HepG2 (cell line): Measurements from ENCODE around the gene SLC25A22. TPM values are rescaled to one million over a fixed set of nuclear protein-coding genes. Genes with fewer than 3 reads are reported as not detected.

Experiments used
- ATAC-seq: fragments of 200-7000 bp; cut with Tn5 transposase; 3 replicates; pipeline ENCODE4 v1.9.1; 2020; ENCODE audit warnings: mild to moderate bottlenecking, moderate library complexity
- BruUV-seq: library from RNA; stranded (reverse); fragments of 400-500 nt; replicated peaks from 2 replicates; lab custom pipeline; 2021; lab: Mats Ljungman, UMichigan
- CTCF ChIA-PET: fragments of 300-600 bp; formaldehyde crosslinking; extraction: SDS; loops from one replicate; lab custom pipeline; 2021; ENCODE audit warnings: low total read pairs, inconsistent platforms, low intra/inter-chr PET ratio; lab: Yijun Ruan, JAX
- POLR2A ChIA-PET: fragments of 350-600 bp; sonication (Branson Sonifier 250); formaldehyde crosslinking; loops from one replicate; lab custom pipeline; 2020; ENCODE audit warnings: antibody characterized with exemption, inconsistent platforms; lab: Yijun Ruan, JAX
- DNase-seq: peaks from one replicate; pipeline ENCODE4 v3.0.0-alpha.2; 2015; ENCODE audit warnings: low spot score
- FAIRE-seq: peaks from 3 replicates; lab custom pipeline; 2011; peaks lifted over from hg19 to GRCh38; lab: Jason Lieb, UNC
- H2AFZ ChIP-seq: one replicate; pipeline ENCODE4 v1.6.1; 2011; ENCODE audit warnings: low read length, inconsistent platforms
- H3K27ac ChIP-seq: fragments of 300-600 bp; 3 replicates; pipeline ENCODE4 v1.8.0; 2011; ENCODE audit warnings: mixed run types, mild to moderate bottlenecking, mixed read lengths, low read length, inconsistent platforms; ENCODE audit not compliant: insufficient read depth; ENCODE audit errors: extremely low read length
- H3K27me3 ChIP-seq, 2 experiments: fragments of 200-600 bp in 1 of 2; 2 replicates in 1 of 2; 3 replicates in 1 of 2; pipeline versions ENCODE4 v1.6.0 to v1.8.0; 2011; ENCODE audit warnings: low read length in 2 of 2, mild to moderate bottlenecking in 2 of 2, moderate library complexity in 2 of 2, inconsistent platforms in 1 of 2; ENCODE audit not compliant: insufficient read depth in 2 of 2, control insufficient read depth in 1 of 2
- H3K36me3 ChIP-seq, 2 experiments: fragments of 200-600 bp in 1 of 2; replicated peaks in 1 of 2; 2 replicates in 1 of 2; 3 replicates in 1 of 2; pipeline versions ENCODE4 v1.5.1 to v1.8.0; 2011; ENCODE audit warnings: low read length in 2 of 2, inconsistent platforms in 1 of 2; ENCODE audit not compliant: insufficient read depth in 2 of 2, control insufficient read depth in 1 of 2
- H3K4me1 ChIP-seq: 2 replicates; pipeline ENCODE4 v1.5.1; 2012; ENCODE audit warnings: low read length, inconsistent platforms; ENCODE audit not compliant: insufficient read depth
- H3K4me2 ChIP-seq: 2 replicates; pipeline ENCODE4 v1.6.0; 2011; ENCODE audit warnings: low read depth, low read length, inconsistent platforms
- H3K4me3 ChIP-seq, 3 experiments: fragments of 200-600 bp in 1 of 3; sonication (generic), shearing (Covaris generic) in 1 of 3; replicated peaks in 1 of 3; 2 replicates each; pipeline ENCODE4 v1.5.1; 2011 to 2016; ENCODE audit warnings: low read length in 3 of 3, inconsistent platforms in 2 of 3, low read depth in 2 of 3, mild to moderate bottlenecking in 2 of 3, control low read depth in 1 of 3, mixed read lengths in 1 of 3; ENCODE audit not compliant: insufficient read depth in 1 of 3
- H3K79me2 ChIP-seq: one replicate; pipeline ENCODE4 v1.6.1; 2011; ENCODE audit warnings: low read length, inconsistent platforms; ENCODE audit not compliant: insufficient read depth
- H3K9ac ChIP-seq: 2 replicates; pipeline ENCODE4 v1.6.0; 2011; ENCODE audit warnings: mild to moderate bottlenecking, low read depth, low read length, inconsistent platforms; ENCODE audit not compliant: insufficient read depth
- H3K9me3 ChIP-seq: 2 replicates; pipeline ENCODE4 v1.5.1; 2012; ENCODE audit warnings: mild to moderate bottlenecking, low read length
- H4K20me1 ChIP-seq: 2 replicates; pipeline ENCODE4 v1.6.0; 2011; ENCODE audit warnings: inconsistent platforms, mild to moderate bottlenecking, low read length, moderate library complexity; ENCODE audit not compliant: insufficient read depth
- DPF2 ChIP-seq: sonication (generic); formaldehyde crosslinking; IDR thresholded peaks from 2 replicates; pipeline ENCODE4 v1.4.0; 2020; ENCODE audit warnings: mild to moderate bottlenecking, low read depth, missing genetic modification reagents, borderline replicate concordance
- PATZ1 ChIP-seq: sonication (generic); formaldehyde crosslinking; IDR thresholded peaks from 2 replicates; pipeline ENCODE4 v1.4.0; 2020; ENCODE audit warnings: missing genetic modification reagents
- ZNF616 ChIP-seq: sonication (generic); formaldehyde crosslinking; IDR thresholded peaks from 2 replicates; pipeline ENCODE4 v1.5.0; 2020; ENCODE audit warnings: low read depth, mild to moderate bottlenecking, missing genetic modification reagents
- WGBS: methylation state at CpG from one replicate; pipeline ENCODE4 v1.1.6; 2017; ENCODE audit warnings: low lambda C conversion rate; 5-methylcytosine and 5-hydroxymethylcytosine counted together
- in situ Hi-C: cut with HindIII; loops from 2 replicates; pipeline ENCODE4 v1.10.0; 2017; ENCODE audit warnings: low pct_unique_long_range_greater_than_20kb; ENCODE audit not compliant: extremely low pct_ligation_motif_present
- intact Hi-C: fragments of 100-400 bp; cut with micrococcal nuclease; formaldehyde crosslinking; loops from one replicate; pipeline ENCODE4 v1.10.0; 2022; ENCODE audit not compliant: unreplicated experiment
- polyA plus RNA-seq, 8 experiments: library from polyadenylated mRNA; depleted of rRNA in 3 of 8; stranded (reverse) in 7 of 8; unstranded in 1 of 8; fragments of >200 nt; fragmentation: Illumina TruSeq in 4 of 8; extraction: Trizol in 4 of 8; gene quantifications; 2 replicates each; pipeline versions ENCODE4 v1.2.1 to v1.2.3, GENCODE V29; 2011 to 2016; ENCODE audit warnings: low read depth in 4 of 8, missing spikeins in 1 of 8, mixed read lengths in 1 of 8; ENCODE audit not compliant: insufficient read depth in 1 of 8
- total RNA-seq, 5 experiments: library from RNA; depleted of rRNA; stranded (reverse); fragments of >200 nt; fragmentation: Illumina TruSeq; extraction: Trizol; gene quantifications; 2 replicates each; pipeline ENCODE4 v1.2.3, GENCODE V29; 2016; ENCODE audit warnings: low read depth in 1 of 5

SLC25A22 gene
- total and polyA plus RNA-seq, 2 of the 13 experiments (the other 11 are each of a cell fraction or from before 2014, with no cell fraction given): 12.4 to 19.2 TPM

GRCh38 chr11:826836-827145 is 28.7 kb upstream of the SLC25A22 start (continued):
- no peak for TF ChIP-seq DPF2 (CRISPR knock-in tag)

- BruUV-seq: no TSS peak
- ATAC-seq: peak; percentile 3
- Histone ChIP-seq H3K27ac (peak overlapping the region; percentile 11), H3K4me2 (peak overlapping the region; percentile 91), H3K36me3 (peaks cover 7 to 22% of the 10 kb centered on the region in 2 experiments; a peak in 4 of 5 replicates), H3K27me3 (no peaks in the 10 kb centered on the region), H3K79me2 (peaks cover 8% of the 10 kb centered on the region), H3K9ac (peak overlapping the region; percentile 74), H3K4me1 (peaks cover 65% of the 10 kb centered on the region), H2AFZ (no peak overlapping the region), H3K9me3 (no peaks in the 10 kb centered on the region), H3K4me3 (peak overlapping the region; percentile 69 to 83 (median 80)), H4K20me1 (peaks cover 7% of the 10 kb centered on the region)
- ChIA-PET POLR2A (interaction anchor here (0.9 to 16.1 kb wide), 7 partner anchors 7 to 121 kb away, joined by 3 to 264 read pairs (median 5); partner anchors contain the start of genes PNPLA2, POLR2L, RPLP2 and TSPAN4), CTCF (no interaction called here)
- no peak for DNase-seq
- FAIRE-seq: no peak
- intact Hi-C loops: no loop called here
- in situ Hi-C loops: no loop called here
- WGBS: 13% methylated on average over 4 of the region's 9 CpGs
- peak; percentile 37; the same call in 1 of the 2 replicates for TF ChIP-seq PATZ1 (CRISPR knock-in tag)
- no peak for TF ChIP-seq ZNF616
These were observed 28.1 kb upstream of the SLC25A22 start for GRCh38 chr11:826227-826621.
